Endometrium (tissue), 2 donors: ENCODE measurements around the gene SLC24A2.
"Not testable (repeated sequence)": the region's sequence is repeated elsewhere in the genome, so short reads cannot be mapped to it uniquely, and the experiment has no call there.

Experiments
- FAIRE-seq: peaks from 2 replicates; lab custom pipeline; 2012; peaks lifted over from hg19 to GRCh38; lab: Jason Lieb, UNC
- donor health status: control.
- donor health status: control.

The SLC24A2 gene

GRCh38 chr9:19788614-19789271, at the start of gene SLC24A2:
TSS of gene SLC24A2 (minus strand) at chr9:19789037.
- FAIRE-seq: no peak

GRCh38 chr9:19833331-19833730, 44.5 kb upstream of the SLC24A2 start:
- FAIRE-seq: not testable (repeated sequence)

GRCh38 chr9:19830796-19831195, 42.0 kb upstream of the SLC24A2 start:
- FAIRE-seq: no peak

- FAIRE-seq: no peak
Measured at GRCh38 chr9:19828576-19829109, 39.8 kb upstream of the SLC24A2 start.

GRCh38 chr9:19816769-19817168, 27.9 kb upstream of the SLC24A2 start:
- FAIRE-seq: no peak

- no peak for FAIRE-seq
Measured at GRCh38 chr9:19812194-19812593, 23.4 kb upstream of the SLC24A2 start.

- no peak for FAIRE-seq
Measured at GRCh38 chr9:19809422-19810269, 20.8 kb upstream of the SLC24A2 start.

- FAIRE-seq: no peak
Measured at GRCh38 chr9:19807182-19807892, 18.5 kb upstream of the SLC24A2 start.

- FAIRE-seq: no peak
Measured at GRCh38 chr9:19804431-19804830, 15.6 kb upstream of the SLC24A2 start.

GRCh38 chr9:19800884-19801283, 12.0 kb upstream of the SLC24A2 start:
- FAIRE-seq: no peak

GRCh38 chr9:19799784-19800183, 10.9 kb upstream of the SLC24A2 start:
- FAIRE-seq: no peak

- FAIRE-seq: no peak
Measured at GRCh38 chr9:19788152-19788551, 685 bp downstream of the SLC24A2 start.

GRCh38 chr9:19787672-19788071, 1.2 kb downstream of the SLC24A2 start:
- FAIRE-seq: no peak

GRCh38 chr9:19785230-19785629, 3.6 kb downstream of the SLC24A2 start:
- no peak for FAIRE-seq

- FAIRE-seq: no peak
Measured at GRCh38 chr9:19784136-19784535, 4.7 kb downstream of the SLC24A2 start.

GRCh38 chr9:19783500-19783899, 5.3 kb downstream of the SLC24A2 start:
- FAIRE-seq: no peak

GRCh38 chr9:19782005-19782404, 6.8 kb downstream of the SLC24A2 start:
- FAIRE-seq: no peak

- no peak for FAIRE-seq
Measured at GRCh38 chr9:19781240-19781639, 7.6 kb downstream of the SLC24A2 start.

GRCh38 chr9:19771446-19771845, 17.4 kb downstream of the SLC24A2 start:
- no peak for FAIRE-seq

GRCh38 chr9:19770973-19771372, 17.9 kb downstream of the SLC24A2 start:
- FAIRE-seq: no peak

- FAIRE-seq: no peak
Measured at GRCh38 chr9:19769213-19769612, 19.6 kb downstream of the SLC24A2 start.

- FAIRE-seq: no peak
Measured at GRCh38 chr9:19768798-19769197, 20.0 kb downstream of the SLC24A2 start.

- no peak for FAIRE-seq
Measured at GRCh38 chr9:19759066-19759465, 29.8 kb downstream of the SLC24A2 start.
